Iris pigment epithelial cell (primary cell): ENCODE measurements around the gene FAM186B.

Source experiments
- DNase-seq: peaks from one replicate; pipeline ENCODE4 v3.0.0-alpha.2; 2011; ENCODE audit warnings: low read depth

FAM186B gene

GRCh38 chr12:49567611-49568441 is 37.6 kb downstream of the FAM186B start, which contains the start of gene MCRS1:
MCRS1 (minus strand) TSS chr12:49568142; CDS start chr12:49566731, 1,411 bp downstream.
- peak; percentile 90 for DNase-seq

- DNase-seq = no peak
These were observed 38.2 kb downstream of the FAM186B start for GRCh38 chr12:49567302-49567610.

GRCh38 chr12:49566361-49566760 is 39.1 kb downstream of the FAM186B start:
- no peak for DNase-seq

- no peak for DNase-seq
These were observed 39.8 kb downstream of the FAM186B start for GRCh38 chr12:49565406-49566265.

- no peak for DNase-seq
These were observed 40.6 kb downstream of the FAM186B start for GRCh38 chr12:49564686-49565405.

GRCh38 chr12:49563951-49564685 is 41.3 kb downstream of the FAM186B start:
- no peak for DNase-seq

GRCh38 chr12:49562831-49563230 is 42.6 kb downstream of the FAM186B start:
- no peak for DNase-seq

- no peak for DNase-seq
These were observed 43.2 kb downstream of the FAM186B start for GRCh38 chr12:49562233-49562632.

- DNase-seq = no peak
These were observed 44.7 kb downstream of the FAM186B start for GRCh38 chr12:49560695-49561094.

GRCh38 chr12:49559011-49559675 is 46.3 kb downstream of the FAM186B start:
- no peak for DNase-seq

GRCh38 chr12:49558526-49558925 is 46.9 kb downstream of the FAM186B start:
- no peak for DNase-seq

- no peak for DNase-seq
These were observed 47.6 kb downstream of the FAM186B start for GRCh38 chr12:49557917-49558215.

- no peak for DNase-seq
These were observed 48.1 kb downstream of the FAM186B start for GRCh38 chr12:49557187-49557916.

- DNase-seq = no peak
These were observed 48.9 kb downstream of the FAM186B start for GRCh38 chr12:49556391-49557186.

GRCh38 chr12:49555631-49556390 is 49.6 kb downstream of the FAM186B start:
- no peak for DNase-seq

- DNase-seq = no peak
These were observed 51.2 kb downstream of the FAM186B start for GRCh38 chr12:49554266-49554665.

GRCh38 chr12:49553512-49554088 is 51.8 kb downstream of the FAM186B start:
- peak; percentile 28 for DNase-seq

- no peak for DNase-seq
These were observed 52.5 kb downstream of the FAM186B start for GRCh38 chr12:49552899-49553298.

- no peak for DNase-seq
These were observed 53.0 kb downstream of the FAM186B start for GRCh38 chr12:49552425-49552824.
